ENCODE results near the gene STAT5B. TPM values are rescaled to one million over a fixed set of nuclear protein-coding genes. Genes with fewer than 3 reads are reported as not detected.
A peak's percentile ranks its signal among the peaks of the same experiment; 100 is the strongest.

STAT5B gene
- total and polyA plus RNA-seq, 2 of the 13 experiments (the other 11 are each of a cell fraction or from before 2014, with no cell fraction given) = 21.0 to 42.8 TPM

GRCh38 chr17:42159796-42160530 lies 116.2 kb downstream of the STAT5B start:
- peak overlapping the region; percentile 36; the same call in 1 of the 2 replicates for H3K9ac ChIP-seq (ENCODE audit: insufficient read depth, low read depth, low read length)
- no TSS peak for BruUV-seq (replicated peaks)
- peaks cover 64% of the 10 kb centered on the region for H3K4me1 ChIP-seq (ENCODE audit: insufficient read depth, low read length)
- ATAC-seq (no peak), FAIRE-seq (no peak), DNase-seq (ENCODE audit: low spot score) (no peak)
- POLR2A ChIA-PET = interaction anchor here (1.1 kb wide), 1 partner anchor 35 kb away, joined by 3 read pairs; the partner anchor contains the start of gene GHDC
- intact Hi-C loops (cut with micrococcal nuclease; ENCODE audit: unreplicated experiment) (loop anchor here (5.0 kb wide), 1 partner anchor 38 kb away; the partner anchor contains the start of genes HSPB9 and KAT2A), in situ Hi-C loops (cut with HindIII; ENCODE audit: extremely low pct_ligation_motif_present, low pct_unique_long_range_greater_than_20kb) (no loop called here)
- H3K27me3 ChIP-seq (ENCODE audit: control insufficient read depth in 1 of 2, insufficient read depth in 2 of 2, low read length in 2 of 2) = no peaks in the 10 kb centered on the region
- no peaks in the 10 kb centered on the region for H3K79me2 ChIP-seq (ENCODE audit: insufficient read depth, low read length)
- peak overlapping the region; percentile 45; the same call in 1 of the 2 replicates for H3K4me2 ChIP-seq (ENCODE audit: low read depth, low read length)
- H3K27ac ChIP-seq (ENCODE audit: extremely low read length, insufficient read depth, low read length) = no peak overlapping the region
- H3K9me3 ChIP-seq (ENCODE audit: low read length) = no peaks in the 10 kb centered on the region
- WGBS (ENCODE audit: low lambda C conversion rate) = 60% methylated on average over 13 of the region's 14 CpGs
- CTCF ChIA-PET (ENCODE audit: low intra/inter-chr PET ratio, low total read pairs) = no interaction called here
- H3K4me3 ChIP-seq (replicated peaks in 1 of 3; ENCODE audit: insufficient read depth in 1 of 3, low read depth in 2 of 3, low read length in 3 of 3) = peak overlapping the region in 1 of 3 experiments; percentile 27; a peak in 1 of 6 replicates
- no peak overlapping the region for H2AFZ ChIP-seq (ENCODE audit: low read length)
- H4K20me1 ChIP-seq (ENCODE audit: insufficient read depth, low read length) = no peaks in the 10 kb centered on the region
- H3K36me3 ChIP-seq (replicated peaks in 1 of 2; ENCODE audit: control insufficient read depth in 1 of 2, insufficient read depth in 2 of 2, low read length in 2 of 2) = no peaks in the 10 kb centered on the region
- TF ChIP-seq POLR2AphosphoS5 (IDR thresholded peaks at IDR 0.05; ENCODE audit: low read depth, low read length) (no peak), MTA1 (CRISPR knock-in tag; IDR thresholded peaks at IDR 0.05; ENCODE audit: borderline replicate concordance) (peak; percentile 62; the same call in 1 of the 2 replicates), KDM5B (CRISPR knock-in tag; IDR thresholded peaks at IDR 0.05; ENCODE audit: borderline replicate concordance) (0 out of 2 replicates have a peak, but pooled peaks have one; percentile 12), EED (CRISPR knock-in tag; IDR thresholded peaks at IDR 0.05) (0 out of 2 replicates have a peak, but pooled peaks have one; percentile 37), ZNF576 (CRISPR knock-in tag; IDR thresholded peaks at IDR 0.05) (no peak), GABPB1 (CRISPR knock-in tag; IDR thresholded peaks at IDR 0.05) (peak; percentile 78), ZMAT3 (CRISPR knock-in tag; conservative IDR thresholded peaks at IDR 0.05) (peak; percentile 16; the same call in 1 of the 2 replicates), GABPA (IDR thresholded peaks at IDR 0.05; ENCODE audit: low read depth, low read length) (no peak), GABPA (CRISPR knock-in tag; IDR thresholded peaks at IDR 0.05; ENCODE audit: low read depth) (peak; percentile 23; the same call in 1 of the 2 replicates), THAP11 (CRISPR knock-in tag; IDR thresholded peaks at IDR 0.05) (0 out of 2 replicates have a peak, but pooled peaks have one; percentile 12), ZNF687 (CRISPR knock-in tag; IDR thresholded peaks at IDR 0.05) (peak; percentile 52; the same call in 1 of the 2 replicates), RNF219 (CRISPR knock-in tag; IDR thresholded peaks at IDR 0.05) (no peak)
- TF ChIP-seq, protein P1, sequence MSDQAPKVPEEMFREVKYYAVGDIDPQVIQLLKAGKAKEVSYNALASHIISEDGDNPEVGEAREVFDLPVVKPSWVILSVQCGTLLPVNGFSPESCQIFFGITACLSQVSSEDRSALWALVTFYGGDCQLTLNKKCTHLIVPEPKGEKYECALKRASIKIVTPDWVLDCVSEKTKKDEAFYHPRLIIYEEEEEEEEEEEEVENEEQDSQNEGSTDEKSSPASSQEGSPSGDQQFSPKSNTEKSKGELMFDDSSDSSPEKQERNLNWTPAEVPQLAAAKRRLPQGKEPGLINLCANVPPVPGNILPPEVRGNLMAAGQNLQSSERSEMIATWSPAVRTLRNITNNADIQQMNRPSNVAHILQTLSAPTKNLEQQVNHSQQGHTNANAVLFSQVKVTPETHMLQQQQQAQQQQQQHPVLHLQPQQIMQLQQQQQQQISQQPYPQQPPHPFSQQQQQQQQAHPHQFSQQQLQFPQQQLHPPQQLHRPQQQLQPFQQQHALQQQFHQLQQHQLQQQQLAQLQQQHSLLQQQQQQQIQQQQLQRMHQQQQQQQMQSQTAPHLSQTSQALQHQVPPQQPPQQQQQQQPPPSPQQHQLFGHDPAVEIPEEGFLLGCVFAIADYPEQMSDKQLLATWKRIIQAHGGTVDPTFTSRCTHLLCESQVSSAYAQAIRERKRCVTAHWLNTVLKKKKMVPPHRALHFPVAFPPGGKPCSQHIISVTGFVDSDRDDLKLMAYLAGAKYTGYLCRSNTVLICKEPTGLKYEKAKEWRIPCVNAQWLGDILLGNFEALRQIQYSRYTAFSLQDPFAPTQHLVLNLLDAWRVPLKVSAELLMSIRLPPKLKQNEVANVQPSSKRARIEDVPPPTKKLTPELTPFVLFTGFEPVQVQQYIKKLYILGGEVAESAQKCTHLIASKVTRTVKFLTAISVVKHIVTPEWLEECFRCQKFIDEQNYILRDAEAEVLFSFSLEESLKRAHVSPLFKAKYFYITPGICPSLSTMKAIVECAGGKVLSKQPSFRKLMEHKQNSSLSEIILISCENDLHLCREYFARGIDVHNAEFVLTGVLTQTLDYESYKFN (CRISPR knock-in tag; conservative IDR thresholded peaks at IDR 0.05) = 0 out of 2 replicates have a peak, but pooled peaks have one; percentile 23
